ENCODE measurements around the gene OR14J1.
"Not testable (repeated sequence)": the region's sequence is repeated elsewhere in the genome, so short reads cannot be mapped to it uniquely, and the experiment has no call there.

The OR14J1 gene

GRCh38 chr6:29301316-29301715 lies at the start of gene OR14J1:
TSS of gene OR14J1 (plus strand) at chr6:29301701. CDS start at chr6:29306690, 4,989 bp downstream.
- DNase-seq, result no peak

GRCh38 chr6:29251736-29252135 lies 49.8 kb upstream of the OR14J1 start:
- no peak for DNase-seq

DNA sequence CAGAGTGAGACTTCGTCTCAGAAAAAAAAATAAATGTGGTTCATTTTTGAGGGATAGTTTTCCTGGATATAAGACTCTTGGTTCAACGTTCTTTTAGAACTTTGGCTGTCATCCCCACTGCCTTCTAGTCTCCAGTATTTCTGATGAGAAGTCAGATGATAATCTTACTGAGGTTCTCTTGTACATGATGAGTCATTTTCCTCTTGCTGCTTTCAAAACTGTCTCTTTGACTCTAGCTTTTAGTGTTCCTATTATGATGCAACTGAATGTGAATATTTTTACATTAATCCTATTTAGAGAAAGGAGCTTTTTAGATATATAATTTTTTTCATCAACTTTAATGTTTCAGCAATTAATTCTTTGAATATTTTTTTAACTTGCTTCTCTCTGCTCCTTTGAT lies 46.0 kb upstream of the OR14J1 start:
- DNase-seq, result no peak

GRCh38 chr6:29259721-29260120 lies 41.8 kb upstream of the OR14J1 start:
- DNase-seq, result no peak

DNA sequence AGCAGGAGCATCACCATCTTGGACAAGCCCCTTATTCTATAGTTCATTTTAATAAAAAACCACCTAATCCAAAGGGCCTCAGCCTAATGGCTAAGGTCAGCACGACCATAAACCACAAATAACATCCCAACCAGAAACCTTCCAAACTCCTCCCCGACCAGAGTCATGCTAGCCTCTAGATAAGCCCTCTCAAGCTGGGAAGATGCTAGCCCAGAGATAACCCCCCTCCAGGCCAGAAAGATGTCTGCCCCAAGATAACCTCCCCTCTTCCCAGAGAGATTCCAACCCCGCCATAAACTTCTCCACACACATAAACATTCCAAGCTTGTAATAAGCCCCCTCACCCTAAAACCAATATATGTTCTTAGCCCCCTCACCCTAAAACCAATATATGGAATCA lies 38.5 kb upstream of the OR14J1 start:
- DNase-seq, result no peak

DNA sequence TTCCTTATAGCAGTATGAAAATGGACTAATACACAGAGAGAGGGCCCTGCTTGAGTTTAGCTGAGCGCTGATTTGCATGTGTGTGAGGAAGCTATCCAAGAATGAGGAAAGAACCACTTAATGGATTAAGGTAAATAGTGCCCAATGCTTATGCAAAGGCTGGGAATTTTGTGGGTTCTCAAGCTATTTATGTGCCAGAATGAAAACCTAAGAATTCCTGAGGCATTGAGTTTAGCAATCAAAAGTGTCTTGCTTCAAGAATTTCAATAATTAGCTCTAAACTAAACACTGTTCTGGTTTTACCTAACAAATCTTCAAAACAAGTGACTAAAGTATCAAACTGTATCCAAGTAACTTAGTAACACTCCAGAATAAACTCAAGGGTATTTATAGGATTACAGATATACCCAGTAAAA lies 7.0 kb upstream of the OR14J1 start:
- no peak for DNase-seq

DNA sequence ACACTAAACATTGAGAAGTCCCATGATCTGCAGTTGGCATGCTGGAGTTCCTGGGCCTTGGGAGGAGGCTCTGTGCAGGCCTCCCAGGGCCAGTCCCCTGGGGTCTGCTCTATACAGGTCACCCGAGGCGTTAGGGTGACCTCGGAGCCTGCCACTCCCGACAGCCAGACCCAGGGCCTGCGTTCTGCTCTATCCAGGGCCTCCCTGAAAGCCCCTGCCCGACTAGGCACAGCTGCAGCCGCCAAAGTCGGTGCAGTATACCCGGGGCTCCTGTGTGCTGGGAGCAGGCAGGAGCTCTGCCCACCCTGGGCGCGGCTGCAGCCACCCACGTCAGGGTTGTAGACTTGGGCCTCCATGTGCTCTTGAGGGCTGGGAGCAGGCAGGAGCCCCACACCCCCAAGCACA lies 6.3 kb upstream of the OR14J1 start:
- DNase-seq, result no peak

DNA sequence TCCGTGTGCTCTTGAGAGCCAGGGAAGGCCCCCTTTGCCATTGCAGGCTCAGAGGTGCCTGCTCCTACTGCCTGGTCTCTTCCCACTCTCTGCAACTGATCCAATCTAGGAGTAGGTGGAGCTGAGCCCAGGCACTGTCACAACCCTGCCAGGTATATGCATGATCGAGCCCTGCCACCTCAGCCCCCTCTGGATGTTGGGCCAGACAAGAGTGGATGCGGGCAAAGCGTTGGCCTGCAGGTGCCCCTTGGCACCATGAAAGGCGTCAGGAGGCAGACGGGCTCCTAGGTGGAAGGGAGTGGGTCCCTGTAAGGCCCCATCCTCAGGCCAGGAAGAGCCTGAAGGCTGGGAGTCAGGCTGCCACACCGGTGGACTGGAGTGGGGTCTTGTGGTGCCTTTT lies 5.9 kb upstream of the OR14J1 start:
- DNase-seq, result no peak

- DNase-seq, result no peak
These were observed 18.4 kb downstream of the OR14J1 start for GRCh38 chr6:29319931-29320330.

GRCh38 chr6:29323332-29323731 lies 21.8 kb downstream of the OR14J1 start:
- not testable (repeated sequence) for DNase-seq

DNA sequence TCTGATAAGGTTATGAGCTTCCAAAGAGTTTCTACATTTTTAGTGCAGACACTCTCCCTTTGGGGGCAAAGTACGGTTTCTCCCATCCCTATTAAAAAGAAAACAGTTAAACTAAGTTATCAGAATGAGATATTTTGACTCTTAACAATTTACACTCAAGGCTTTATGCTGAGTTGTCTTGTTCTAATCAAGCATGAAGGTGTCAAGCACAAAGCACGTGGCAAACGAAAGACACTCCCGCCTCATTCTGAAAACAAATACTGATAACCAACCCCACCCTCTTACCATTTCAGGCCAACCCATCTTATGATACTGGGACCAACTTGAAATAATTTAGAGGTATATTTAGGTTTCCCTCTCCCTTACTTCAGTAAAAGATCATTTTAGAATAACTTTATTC lies 24.3 kb downstream of the OR14J1 start:
- DNase-seq, result no peak

- DNase-seq, result no peak
These were observed 31.2 kb downstream of the OR14J1 start for GRCh38 chr6:29332676-29333075.

- DNase-seq, result no peak
These were observed 34.8 kb downstream of the OR14J1 start for GRCh38 chr6:29336269-29336668.

- no peak for DNase-seq
These were observed 43.9 kb downstream of the OR14J1 start for GRCh38 chr6:29345380-29345779.

- DNase-seq, result not testable (repeated sequence)
These were observed 47.8 kb downstream of the OR14J1 start for GRCh38 chr6:29349348-29349747.

DNA sequence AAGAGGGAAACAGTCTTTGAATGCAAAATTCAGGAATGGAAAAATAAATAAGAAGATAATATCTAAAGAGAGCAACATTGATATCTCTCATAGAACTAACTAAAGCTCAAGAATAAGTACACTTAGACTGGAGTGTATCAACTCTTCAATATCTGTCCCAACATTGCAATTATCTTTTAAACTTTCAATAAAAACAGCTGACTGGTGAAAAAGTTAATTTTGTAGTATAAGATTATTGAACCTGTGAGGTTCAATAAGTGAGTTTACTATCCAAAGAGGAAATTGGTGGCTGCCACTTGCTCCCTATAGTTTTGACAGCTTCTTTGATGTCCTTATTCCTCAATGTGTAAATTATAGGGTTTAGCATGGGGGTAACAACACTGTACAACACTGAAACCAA lies 53.5 kb downstream of the OR14J1 start:
- no peak for DNase-seq

- DNase-seq, result no peak
These were observed 54.1 kb downstream of the OR14J1 start for GRCh38 chr6:29355603-29356002.
